CD4-positive, alpha-beta T cell (primary cell): ENCODE data around the gene TOX3. TPM values are rescaled to one million over a fixed set of nuclear protein-coding genes. Genes with fewer than 3 reads are reported as not detected.

Source experiments
- ATAC-seq: fragments of 200-7000 bp; cut with Tn5 transposase; one replicate; pipeline ENCODE4 v1.10.0; 2022; ENCODE audit warnings: mild to moderate bottlenecking; ENCODE audit not compliant: poor library complexity
- CTCF ChIA-PET: fragments of 350-600 bp; sonication (Branson Sonifier 250); formaldehyde crosslinking; loops from one replicate; lab custom pipeline; 2021; ENCODE audit warnings: antibody characterized with exemption, inconsistent platforms; lab: Charles Lee
- POLR2A ChIA-PET: fragments of 350-600 bp; sonication (Branson Sonifier 250); formaldehyde crosslinking; loops from one replicate; lab custom pipeline; 2021; ENCODE audit warnings: antibody characterized with exemption, inconsistent platforms; lab: Charles Lee
- DNase-seq, 14 experiments: peaks; one replicate each; pipeline ENCODE4 v3.0.0-alpha.2; 2013 to 2020; ENCODE audit warnings: mixed read lengths in 2 of 14
- H3K27ac ChIP-seq, 2 donors: one replicate each; pipeline versions ENCODE4 v1.5.1 to v1.7.0; 2013; ENCODE audit warnings: low read length in 2 of 2, low read depth in 1 of 2, mild to moderate bottlenecking in 1 of 2
- H3K27me3 ChIP-seq, 2 experiments: 1 replicate in 1 of 2; 2 replicates in 1 of 2; pipeline versions ENCODE4 v1.6.1 to v1.7.0; 2013; ENCODE audit warnings: low read length in 2 of 2, control low read depth in 1 of 2, mild to moderate bottlenecking in 1 of 2, moderate library complexity in 1 of 2; ENCODE audit not compliant: insufficient read depth in 2 of 2, control insufficient read depth in 1 of 2
- H3K36me3 ChIP-seq: one replicate; pipeline ENCODE4 v1.6.1; 2013; ENCODE audit warnings: low read length, control low read depth; ENCODE audit not compliant: insufficient read depth
- H3K4me1 ChIP-seq: one replicate; pipeline ENCODE4 v1.6.1; 2013; ENCODE audit warnings: low read length, control low read depth; ENCODE audit not compliant: insufficient read depth
- H3K4me3 ChIP-seq: one replicate; pipeline ENCODE4 v1.5.1; 2013; ENCODE audit warnings: mild to moderate bottlenecking, low read length, moderate library complexity
- H3K9me3 ChIP-seq, 2 experiments: 1 replicate in 1 of 2; 2 replicates in 1 of 2; pipeline versions ENCODE4 v1.6.1 to v1.7.0; 2013; ENCODE audit warnings: low read length in 2 of 2, mild to moderate bottlenecking in 2 of 2, control low read depth in 1 of 2, moderate library complexity in 1 of 2; ENCODE audit not compliant: control insufficient read depth in 1 of 2, insufficient read depth in 1 of 2
- H3K27ac Mint-ChIP-seq: one replicate; pipeline ENCODE4 v1.8.0; 2020; ENCODE audit warnings: mixed read lengths
- H3K27me3 Mint-ChIP-seq: one replicate; pipeline ENCODE4 v1.8.0; 2021; ENCODE audit warnings: mixed read lengths
- H3K36me3 Mint-ChIP-seq: one replicate; pipeline ENCODE4 v1.8.0; 2021; ENCODE audit warnings: low read depth, mixed read lengths
- H3K4me1 Mint-ChIP-seq: one replicate; pipeline ENCODE4 v1.8.0; 2021; ENCODE audit warnings: low read depth, mixed read lengths
- H3K4me3 Mint-ChIP-seq: one replicate; pipeline ENCODE4 v1.8.0; 2020; ENCODE audit warnings: mild to moderate bottlenecking, mixed read lengths
- H3K9me3 Mint-ChIP-seq: one replicate; pipeline ENCODE4 v1.8.0; 2020; ENCODE audit warnings: mixed read lengths
- CTCF ChIP-seq: fragments of 200-600 bp; IDR thresholded peaks from one replicate; pipeline ENCODE4 v1.8.0; 2022; ENCODE audit warnings: antibody characterized with exemption, mild to moderate bottlenecking
- intact Hi-C, 2 experiments: fragments of 100-400 bp; cut with DNase I in 1 of 2; cut with micrococcal nuclease in 1 of 2; formaldehyde crosslinking; loops; one replicate each; pipeline versions ENCODE4 v1.15.1 to v1.9.0; 2023 to 2025; cut with DNase I, micrococcal nuclease
- total RNA-seq, 174 experiments: library from RNA in 2 of 174; stranded (reverse) in 2 of 174; gene quantifications; one replicate each; pipeline ENCODE4 v1.2.3 and lab custom pipeline; 2021 to 2026

TOX3 gene
- total RNA-seq, 2 experiments from 2014 or later = not detected

DNA sequence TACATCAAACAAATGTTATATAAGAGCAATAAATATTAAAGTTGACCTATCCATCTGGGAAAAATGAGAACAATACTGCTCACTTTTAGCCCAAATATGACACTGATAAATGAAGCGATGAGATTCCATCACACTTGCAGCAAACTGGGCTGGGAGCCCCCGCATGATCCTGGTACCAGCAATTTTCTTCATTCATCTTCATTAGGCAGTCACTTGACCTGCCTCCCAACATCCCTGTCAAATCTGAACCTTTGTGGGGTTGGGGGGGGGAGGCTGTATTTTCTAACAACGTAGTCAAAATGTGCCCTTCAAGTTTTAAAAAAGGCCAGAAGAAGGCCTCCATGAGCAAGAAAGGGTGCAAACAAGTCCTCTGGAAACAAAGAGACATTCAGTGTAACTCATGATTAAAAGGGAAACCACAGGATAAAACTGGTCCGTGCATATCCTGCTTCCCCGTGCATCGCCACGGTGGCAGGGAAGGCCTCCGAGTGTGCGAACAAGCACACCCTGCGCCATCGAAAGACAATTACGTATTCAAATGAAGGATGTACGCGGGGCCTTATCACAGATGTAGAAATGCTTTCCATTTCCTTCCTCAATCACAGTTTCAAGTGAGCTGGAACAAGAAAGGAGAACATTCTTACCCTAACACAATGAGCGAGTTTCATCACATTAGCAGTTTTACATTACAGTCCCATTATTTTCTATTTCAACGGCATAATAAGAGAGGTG, 48.4 kb downstream of the TOX3 start:
- Histone ChIP-seq H3K27ac (no peak overlapping the region), H3K9me3 (no peaks in the 10 kb centered on the region), H3K4me3 (no peak overlapping the region), H3K4me1 (no peaks in the 10 kb centered on the region), H3K27me3 (no peaks in the 10 kb centered on the region), H3K36me3 (no peaks in the 10 kb centered on the region)
- ATAC-seq (no peak), DNase-seq (no peak)
- ChIA-PET POLR2A (no interaction called here), CTCF (no interaction called here)
- Mint-ChIP-seq H3K36me3 (no peaks in the 10 kb centered on the region), H3K9me3 (no peaks in the 10 kb centered on the region), H3K4me3 (no peak overlapping the region), H3K4me1 (no peaks in the 10 kb centered on the region), H3K27me3 (no peaks in the 10 kb centered on the region), H3K27ac (no peak overlapping the region)
- no peak for TF ChIP-seq CTCF
- intact Hi-C loops = no loop called here

- ChIA-PET POLR2A (no interaction called here), CTCF (no interaction called here)
- H3K4me1 Mint-ChIP-seq = no peaks in the 10 kb centered on the region
- Histone ChIP-seq H3K4me1 (no peaks in the 10 kb centered on the region), H3K9me3 (no peaks in the 10 kb centered on the region), H3K36me3 (no peaks in the 10 kb centered on the region), H3K27me3 (no peaks in the 10 kb centered on the region), H3K27ac (no peak overlapping the region), H3K4me3 (no peak overlapping the region)
- no peak for TF ChIP-seq CTCF
- H3K9me3 Mint-ChIP-seq = no peaks in the 10 kb centered on the region
- DNase-seq (no peak), ATAC-seq (no peak)
- intact Hi-C loops = no loop called here
- no peak overlapping the region for H3K4me3 Mint-ChIP-seq
- no peak overlapping the region for H3K27ac Mint-ChIP-seq
- no peaks in the 10 kb centered on the region for H3K36me3 Mint-ChIP-seq
- no peaks in the 10 kb centered on the region for H3K27me3 Mint-ChIP-seq
Measured at GRCh38 chr16:52497067-52497816, 49.7 kb downstream of the TOX3 start.

DNA sequence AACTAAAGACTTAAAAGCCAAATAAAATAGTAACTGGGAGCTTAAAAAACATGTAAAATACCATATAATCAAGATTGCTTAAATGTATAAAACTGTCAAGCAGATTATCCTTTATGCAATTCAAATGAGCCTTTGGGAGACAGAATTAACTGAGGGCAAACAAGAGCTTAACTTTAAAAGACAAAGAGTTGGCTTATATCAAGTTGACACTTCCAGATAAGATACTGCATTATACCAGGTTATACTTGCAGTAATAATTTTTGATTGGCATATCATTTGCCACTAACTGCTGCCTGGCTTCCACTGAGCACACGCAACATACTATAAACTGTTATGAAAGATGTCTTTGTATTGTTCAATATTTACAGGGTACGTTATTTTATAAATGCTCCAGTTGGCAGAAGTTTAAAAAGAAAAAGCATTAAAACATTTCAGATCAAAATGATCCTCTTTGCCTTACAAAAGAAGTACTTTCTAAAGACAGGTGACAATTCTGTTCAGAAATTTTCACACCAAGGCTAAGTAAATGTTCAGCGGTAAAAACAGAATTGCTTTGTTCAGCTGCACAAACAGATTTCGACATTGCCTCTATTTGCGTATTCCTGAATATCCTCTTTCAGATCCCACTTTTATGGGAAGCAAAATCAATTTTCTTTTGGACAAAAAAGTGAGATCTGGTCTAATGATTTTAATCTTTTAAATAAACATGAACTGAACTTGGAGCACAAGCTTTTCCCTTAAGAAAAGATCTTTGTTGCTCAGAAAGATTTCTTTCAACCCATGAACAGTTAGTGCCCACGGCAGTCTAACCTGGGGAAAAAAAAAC, 50.7 kb downstream of the TOX3 start:
- Histone ChIP-seq H3K36me3 (no peaks in the 10 kb centered on the region), H3K27me3 (no peaks in the 10 kb centered on the region), H3K27ac (no peak overlapping the region), H3K4me1 (no peaks in the 10 kb centered on the region), H3K4me3 (no peak overlapping the region), H3K9me3 (no peaks in the 10 kb centered on the region)
- Mint-ChIP-seq H3K4me3 (no peak overlapping the region), H3K4me1 (no peaks in the 10 kb centered on the region), H3K27me3 (no peaks in the 10 kb centered on the region), H3K36me3 (no peaks in the 10 kb centered on the region), H3K27ac (no peak overlapping the region), H3K9me3 (no peaks in the 10 kb centered on the region)
- POLR2A ChIA-PET = no interaction called here
- no peak for DNase-seq
- intact Hi-C loops = no loop called here
- TF ChIP-seq CTCF = no peak
- ATAC-seq = no peak
- CTCF ChIA-PET = no interaction called here
